ENCODE data around the gene CCDC88C.

The CCDC88C gene

GRCh38 chr14:91342206-91342760, 75.3 kb downstream of the CCDC88C start:
- DNase-seq: no peak

DNA sequence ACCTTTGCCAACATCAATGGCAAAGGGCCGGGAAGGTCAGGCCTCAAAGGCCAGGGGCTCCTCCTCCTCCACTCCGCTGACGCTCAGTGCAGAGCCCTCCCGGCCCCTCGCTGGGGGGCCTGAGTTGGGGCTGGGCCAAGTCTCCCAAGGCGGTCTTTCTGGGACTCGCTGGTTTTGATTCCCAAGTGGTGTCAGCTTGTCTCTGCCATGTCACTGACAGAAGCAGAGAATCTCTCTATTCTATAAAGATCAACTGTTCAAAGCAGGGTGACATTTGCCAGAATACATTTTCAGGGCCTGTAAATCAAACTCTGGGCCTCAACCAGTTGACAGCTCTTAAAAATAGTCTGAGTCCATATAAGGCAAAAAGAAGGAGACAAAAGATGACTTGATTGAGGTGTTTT, 75.9 kb downstream of the CCDC88C start:
- DNase-seq: no peak

DNA sequence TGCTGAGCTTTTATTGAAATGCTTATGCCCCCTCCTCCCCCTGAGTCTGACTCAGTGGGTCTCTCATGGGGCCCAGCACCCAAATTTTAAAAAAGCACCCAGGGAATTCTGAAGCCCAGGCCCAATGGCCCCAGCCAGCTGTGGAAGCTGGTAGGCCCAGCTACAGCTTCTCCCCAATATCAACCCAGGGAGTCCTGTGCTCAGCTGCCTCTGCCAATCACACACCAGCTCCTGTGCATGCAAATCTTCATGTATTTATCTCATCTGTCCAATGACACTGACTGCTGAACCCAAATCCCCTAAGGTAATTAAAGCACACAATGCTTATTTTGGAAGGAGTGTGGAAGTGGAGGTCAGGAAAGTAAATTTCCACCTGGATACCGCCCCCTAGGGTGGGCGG, 76.3 kb downstream of the CCDC88C start:
- no peak for DNase-seq

DNA sequence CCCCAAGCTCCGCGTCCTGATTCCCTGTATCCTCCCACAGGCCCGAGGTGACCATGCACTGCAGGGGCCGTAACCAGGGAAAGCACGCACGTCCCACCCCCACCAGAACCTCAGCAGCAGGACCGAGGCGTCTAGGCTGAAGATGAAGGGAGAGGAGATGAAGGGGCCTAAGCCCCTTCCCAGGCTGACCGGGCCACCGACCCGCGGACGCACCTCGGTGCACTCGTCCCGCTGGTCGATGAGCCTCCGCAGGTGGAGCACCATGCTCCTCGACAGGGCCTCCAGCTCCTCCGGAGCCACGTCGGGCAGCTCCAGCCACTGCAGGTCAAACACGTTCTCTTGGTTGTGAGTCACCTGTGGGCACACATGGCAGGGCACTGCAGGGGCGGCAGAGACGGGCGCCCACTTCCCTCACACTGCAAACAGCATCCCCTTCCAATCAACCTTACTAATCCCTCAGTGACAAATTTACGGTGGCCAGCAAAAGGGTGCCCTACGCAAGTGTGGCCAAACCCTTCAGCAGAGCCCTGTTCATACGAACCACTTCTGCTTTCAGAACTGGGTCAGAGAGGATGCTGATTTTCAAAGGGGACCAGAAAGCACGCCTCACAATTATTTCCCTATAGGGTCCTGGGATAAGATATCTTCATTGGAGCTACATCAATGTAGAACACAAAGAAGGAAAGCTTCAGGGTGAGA, 77.8 kb downstream of the CCDC88C start:
- no peak for DNase-seq

DNA sequence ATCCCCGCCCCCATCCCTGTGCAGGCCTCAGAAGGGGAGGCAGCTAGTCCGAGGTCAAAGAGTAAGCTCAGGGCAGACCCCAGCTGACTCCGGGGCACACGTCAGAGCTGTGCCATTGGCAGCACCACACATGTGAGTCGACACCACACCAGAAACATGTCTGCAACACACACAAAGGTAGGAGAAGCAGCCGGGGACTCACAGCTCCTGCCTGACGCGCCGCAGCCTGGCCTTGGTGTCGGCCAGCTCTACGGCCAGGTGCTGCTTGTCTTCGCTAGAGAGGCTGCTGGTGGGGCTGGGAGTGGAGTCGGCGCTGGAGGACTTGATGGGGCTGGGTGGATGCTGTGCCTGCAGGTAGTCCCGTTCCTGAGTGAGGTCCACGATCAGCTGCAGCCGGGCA, 78.5 kb downstream of the CCDC88C start:
- no peak for DNase-seq

DNA sequence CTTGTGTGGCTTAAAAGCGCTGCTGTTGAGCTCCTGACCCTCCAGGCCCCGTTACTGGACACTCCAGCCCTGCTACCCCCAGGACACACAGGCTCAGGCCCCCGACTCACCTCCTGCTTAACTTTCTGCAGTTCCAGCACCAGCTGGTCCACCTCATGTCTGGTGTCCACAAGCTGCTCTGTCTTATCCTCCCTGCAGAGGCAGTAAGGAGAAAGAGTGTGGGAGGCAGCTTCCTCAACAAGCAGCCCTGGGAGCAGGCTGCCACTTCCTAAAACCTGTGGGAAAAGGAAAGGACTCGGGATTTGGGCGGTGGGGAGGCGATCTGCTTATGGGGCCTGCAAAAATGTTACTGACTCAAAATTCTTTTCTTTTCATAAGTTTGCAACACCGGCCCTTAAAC, 79.2 kb downstream of the CCDC88C start:
- DNase-seq: no peak

- DNase-seq: no peak
These were observed 79.8 kb downstream of the CCDC88C start for GRCh38 chr14:91337699-91338335.

DNA sequence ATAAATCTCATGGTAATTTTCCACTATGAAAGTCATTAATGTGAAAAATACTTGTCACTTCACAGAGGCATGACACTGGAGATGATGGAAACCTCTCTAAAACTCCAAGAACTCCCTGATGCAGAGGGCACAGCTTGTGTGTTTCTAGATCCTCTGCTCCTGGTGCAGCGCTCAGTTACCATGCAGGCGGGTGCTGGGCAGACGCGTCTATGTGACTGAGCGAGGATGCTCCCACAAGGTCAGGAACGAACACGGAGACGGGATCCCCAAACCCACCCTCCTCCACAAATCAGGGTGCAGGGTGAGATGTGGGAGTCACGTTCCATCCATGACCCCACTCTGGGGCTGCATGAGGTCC, 81.5 kb downstream of the CCDC88C start:
- no peak for DNase-seq

- no peak for DNase-seq
These were observed 82.2 kb downstream of the CCDC88C start for GRCh38 chr14:91335191-91336092.

DNA sequence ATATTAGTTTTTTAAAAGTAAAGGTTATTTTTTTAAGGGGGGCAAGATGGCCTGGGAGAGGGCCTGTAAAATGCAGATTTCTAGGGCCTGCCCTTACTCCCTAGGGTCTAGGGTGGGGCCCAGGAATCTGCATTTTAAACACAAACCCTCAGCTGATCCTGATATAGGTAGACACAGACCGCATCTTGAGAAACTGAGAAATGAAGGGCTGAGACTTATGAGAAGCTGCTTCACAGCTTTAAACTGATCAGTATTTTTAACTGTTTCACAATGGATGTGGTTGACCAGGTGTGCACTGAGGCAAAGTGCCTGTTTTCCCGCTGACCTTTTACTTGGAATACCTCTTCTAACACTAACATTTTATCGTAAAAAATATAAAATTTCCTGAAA, 84.0 kb downstream of the CCDC88C start:
- no peak for DNase-seq

- DNase-seq: no peak
These were observed 84.5 kb downstream of the CCDC88C start for GRCh38 chr14:91332986-91333649.

DNA sequence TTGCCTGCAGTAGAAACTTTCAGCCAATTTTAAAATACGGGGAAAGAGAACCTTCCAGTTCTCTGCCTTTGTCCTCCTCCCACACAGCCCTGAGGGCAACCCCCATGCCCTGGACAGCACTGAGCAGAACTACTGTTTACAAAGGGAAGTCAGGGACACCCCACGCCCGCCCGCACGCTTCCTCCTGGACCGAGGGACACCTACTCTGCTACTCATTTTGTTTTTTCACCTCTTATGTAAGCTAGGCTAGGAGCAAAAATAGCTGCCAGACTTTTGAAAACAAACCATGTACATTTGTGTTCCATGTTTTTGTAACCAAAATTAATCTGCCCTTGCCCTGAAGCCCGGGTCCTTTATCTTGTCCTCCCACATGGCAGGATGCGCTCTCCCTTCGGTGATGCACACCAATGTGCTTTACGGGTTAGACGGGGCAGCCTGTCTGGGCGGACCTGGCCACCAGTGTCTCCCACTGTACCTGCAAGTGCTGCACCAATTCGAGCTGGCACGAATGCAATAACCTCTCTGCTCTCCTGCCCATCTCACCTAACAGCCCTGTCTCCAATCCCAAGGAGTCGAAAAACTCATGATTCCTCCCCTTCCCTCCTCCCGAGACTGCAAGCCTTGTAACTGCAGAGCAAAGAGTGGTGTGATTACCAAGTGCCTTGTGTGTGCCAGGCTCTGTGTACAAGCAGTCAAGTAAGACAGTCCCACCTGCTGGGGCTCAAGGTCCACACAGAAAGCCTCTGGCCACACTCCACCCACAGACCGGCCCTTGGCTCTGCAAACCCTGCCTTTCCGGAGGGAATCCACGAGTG, 85.2 kb downstream of the CCDC88C start:
- DNase-seq: no peak

GRCh38 chr14:91331721-91332120, 85.9 kb downstream of the CCDC88C start:
- no peak for DNase-seq

GRCh38 chr14:91330856-91331255, 86.8 kb downstream of the CCDC88C start:
- DNase-seq: peak; percentile 20

DNA sequence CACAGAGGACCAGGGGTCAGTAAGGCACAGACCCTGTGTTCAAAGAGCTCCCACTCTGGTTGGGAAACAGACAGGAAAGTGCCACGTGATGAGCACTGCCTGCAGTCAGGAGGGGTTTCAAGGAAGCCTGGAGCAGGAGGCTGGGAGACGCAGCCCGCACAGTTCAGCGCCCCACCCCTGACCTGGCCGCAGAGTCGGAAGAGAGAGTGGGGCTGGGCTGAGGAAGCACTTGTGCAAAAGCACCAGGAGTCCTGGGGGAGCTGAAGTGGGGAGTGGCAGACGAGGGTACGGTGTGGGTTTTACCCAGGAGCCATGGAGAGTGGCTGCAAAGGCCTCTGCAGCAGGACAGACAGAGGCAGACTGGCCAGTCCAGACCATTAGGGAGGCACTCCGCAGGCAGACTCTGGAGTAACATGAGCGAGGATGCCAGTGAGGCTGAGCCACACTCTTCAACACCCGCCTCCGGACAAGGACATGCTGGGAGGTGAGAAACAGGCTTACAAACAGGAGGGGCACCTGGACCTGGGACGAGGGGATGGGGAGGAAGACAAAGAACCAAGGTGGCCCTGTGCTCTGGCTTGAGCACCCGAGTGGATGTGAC, 87.4 kb downstream of the CCDC88C start:
- no peak for DNase-seq

GRCh38 chr14:91329486-91330014, 88.1 kb downstream of the CCDC88C start:
- DNase-seq: no peak

DNA sequence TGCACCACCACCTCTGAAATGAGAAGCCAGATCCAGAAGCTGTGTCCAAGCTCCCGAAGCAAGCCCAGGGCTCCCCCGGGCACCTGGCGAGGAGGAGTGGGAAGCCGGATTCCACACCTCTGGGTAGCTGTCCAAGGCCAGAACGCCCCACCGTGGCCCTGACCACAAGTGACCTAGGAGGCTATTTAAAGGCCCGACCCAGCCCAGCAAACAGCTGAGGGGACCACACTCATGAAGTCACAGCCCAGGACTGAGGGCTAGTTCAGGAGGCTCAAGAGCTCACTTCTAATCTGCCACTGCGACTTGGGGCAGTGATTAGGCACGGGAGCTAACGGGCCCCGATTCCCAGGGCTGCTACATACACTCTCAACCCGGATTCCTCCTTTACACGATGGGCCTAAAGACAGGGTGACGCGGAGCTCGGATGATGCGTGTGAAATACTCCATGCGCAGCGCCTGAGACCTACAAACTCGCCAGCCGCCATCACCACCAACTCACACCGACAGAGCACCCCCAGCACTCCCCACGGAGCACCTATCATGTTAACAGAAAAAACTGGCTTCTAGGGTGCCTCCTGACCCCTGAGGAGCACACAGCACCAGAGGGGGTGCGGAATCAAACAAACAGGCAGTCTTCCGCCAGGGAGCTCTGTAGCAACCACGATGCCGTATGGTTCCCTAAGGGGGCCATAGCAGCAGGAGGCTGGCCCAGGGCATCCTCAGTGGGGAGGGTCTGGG, 89.1 kb downstream of the CCDC88C start:
- no peak for DNase-seq

DNA sequence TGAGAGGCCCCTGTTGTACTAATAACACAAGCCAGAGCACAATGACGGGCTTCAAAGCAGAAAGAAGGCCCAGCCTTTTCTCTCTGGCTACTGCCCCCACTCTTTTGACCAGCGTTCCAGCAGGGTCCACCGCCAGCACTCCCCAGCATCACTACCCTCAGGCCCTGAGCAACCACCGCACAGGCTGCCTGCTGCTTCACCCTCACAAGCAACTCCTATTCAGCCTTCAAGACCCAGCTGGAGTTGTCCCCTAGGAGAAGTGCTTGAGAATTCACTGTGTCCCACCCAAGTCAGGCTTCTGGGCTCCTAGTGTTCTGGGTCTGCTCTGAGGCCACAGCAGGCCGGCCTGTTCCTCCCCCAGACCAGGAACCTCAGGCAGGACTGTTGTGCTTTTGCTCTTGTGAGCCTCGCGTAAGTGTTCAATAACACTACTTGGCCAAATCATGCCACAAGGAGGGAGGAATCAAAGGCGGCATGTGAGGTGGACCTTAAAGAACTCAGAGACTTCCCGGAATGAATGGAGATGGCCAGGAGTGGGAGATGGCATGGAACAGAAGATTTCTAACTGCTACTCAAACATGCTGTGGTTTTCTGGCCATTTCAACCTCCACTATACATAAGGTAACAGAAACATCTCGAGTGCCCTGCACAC, 89.8 kb downstream of the CCDC88C start:
- no peak for DNase-seq

- no peak for DNase-seq
These were observed 90.4 kb downstream of the CCDC88C start for GRCh38 chr14:91327250-91327595.
